Astrocyte (in vitro differentiated cells and primary cell): ENCODE results near the gene ITGA8. TPM values are rescaled to one million over a fixed set of nuclear protein-coding genes. Genes with fewer than 3 reads are reported as not detected.
A peak's percentile ranks its signal among the peaks of the same experiment; 100 is the strongest.

Source experiments
- DNase-seq: peaks from one replicate; pipeline ENCODE4 v3.0.0-alpha.2; 2010; ENCODE audit warnings: low read depth
- FAIRE-seq: peaks from 2 replicates; lab custom pipeline; 2011; peaks lifted over from hg19 to GRCh38; lab: Jason Lieb, UNC
- H2AFZ ChIP-seq: 2 replicates; pipeline ENCODE4 v1.6.0; 2012; ENCODE audit warnings: low read depth, low read length, inconsistent platforms
- H3K27ac ChIP-seq: 2 replicates; pipeline ENCODE4 v1.5.1; 2011; ENCODE audit warnings: low read depth, low read length, inconsistent platforms
- H3K27me3 ChIP-seq: 2 replicates; pipeline ENCODE4 v1.6.0; 2011; ENCODE audit warnings: low read length, inconsistent platforms; ENCODE audit not compliant: insufficient read depth
- H3K36me3 ChIP-seq: 2 replicates; pipeline ENCODE4 v1.5.1; 2011; ENCODE audit warnings: low read length, inconsistent platforms; ENCODE audit not compliant: insufficient read depth
- H3K4me1 ChIP-seq: 2 replicates; pipeline ENCODE4 v1.5.1; 2011; ENCODE audit warnings: low read length, inconsistent platforms; ENCODE audit not compliant: insufficient read depth
- H3K4me2 ChIP-seq: 2 replicates; pipeline ENCODE4 v1.6.0; 2012; ENCODE audit warnings: low read length, inconsistent platforms
- H3K4me3 ChIP-seq: 2 replicates; pipeline ENCODE4 v1.5.1; 2011; ENCODE audit warnings: low read depth, mild to moderate bottlenecking, low read length, inconsistent platforms; ENCODE audit not compliant: insufficient read depth
- H3K79me2 ChIP-seq: 2 replicates; pipeline ENCODE4 v1.6.0; 2012; ENCODE audit warnings: mild to moderate bottlenecking, low read length, inconsistent platforms; ENCODE audit not compliant: insufficient read depth
- H3K9ac ChIP-seq: 2 replicates; pipeline ENCODE4 v1.6.0; 2012; ENCODE audit warnings: mild to moderate bottlenecking, low read length, inconsistent platforms
- H3K9me3 ChIP-seq: 2 replicates; pipeline ENCODE4 v1.5.1; 2012; ENCODE audit warnings: low read depth, mild to moderate bottlenecking, low read length, inconsistent platforms; ENCODE audit not compliant: insufficient read depth
- H4K20me1 ChIP-seq: 2 replicates; pipeline ENCODE4 v1.6.0; 2012; ENCODE audit warnings: low read length, inconsistent platforms; ENCODE audit not compliant: insufficient read depth
- H3K27ac Mint-ChIP-seq: one replicate; pipeline ENCODE4 v1.8.0; 2021; ENCODE audit warnings: mild to moderate bottlenecking, mixed read lengths; ENCODE audit not compliant: unreplicated experiment
- H3K27me3 Mint-ChIP-seq: one replicate; pipeline ENCODE4 v1.8.0; 2021; ENCODE audit warnings: low read depth, mixed read lengths; ENCODE audit not compliant: unreplicated experiment
- H3K36me3 Mint-ChIP-seq: one replicate; pipeline ENCODE4 v1.8.0; 2021; ENCODE audit warnings: low read depth, mixed read lengths; ENCODE audit not compliant: unreplicated experiment
- H3K4me1 Mint-ChIP-seq: one replicate; pipeline ENCODE4 v1.8.0; 2021; ENCODE audit warnings: low read depth, mixed read lengths; ENCODE audit not compliant: unreplicated experiment
- H3K4me3 Mint-ChIP-seq: one replicate; pipeline ENCODE4 v1.8.0; 2021; ENCODE audit warnings: mild to moderate bottlenecking, moderate library complexity, mixed read lengths; ENCODE audit not compliant: unreplicated experiment
- H3K9me3 Mint-ChIP-seq: one replicate; pipeline ENCODE4 v1.8.0; 2021; ENCODE audit warnings: mild to moderate bottlenecking, mixed read lengths; ENCODE audit not compliant: unreplicated experiment
- CTCF ChIP-seq: IDR thresholded peaks from 2 replicates; pipeline ENCODE4 v1.5.1; 2011; ENCODE audit warnings: low read depth, mild to moderate bottlenecking, inconsistent platforms, low read length, moderate library complexity; ENCODE audit not compliant: insufficient read depth
- EZH2 ChIP-seq: IDR thresholded peaks from 2 replicates; pipeline ENCODE4 v1.6.1; 2012; ENCODE audit warnings: mild to moderate bottlenecking, low read length, inconsistent platforms; ENCODE audit not compliant: insufficient read depth
- total RNA-seq: library from RNA; stranded (reverse); gene quantifications from 2 replicates; pipeline ENCODE4 v1.2.1, GENCODE V29; 2021

ITGA8 gene
- total RNA-seq, 1 donor from 2014 or later: not detected

GRCh38 chr10:15620836-15621515, 98.7 kb downstream of the ITGA8 start:
- Mint-ChIP-seq H3K4me3 (no peak overlapping the region), H3K36me3 (no peaks in the 10 kb centered on the region), H3K27ac (no peak overlapping the region), H3K27me3 (peaks cover 7% of the 10 kb centered on the region), H3K9me3 (peaks cover 4% of the 10 kb centered on the region), H3K4me1 (no peaks in the 10 kb centered on the region)
- Histone ChIP-seq H3K4me2 (no peak overlapping the region), H3K9ac (no peak overlapping the region), H3K79me2 (no peaks in the 10 kb centered on the region), H3K27me3 (no peaks in the 10 kb centered on the region), H2AFZ (no peak overlapping the region), H3K4me1 (peaks cover 3% of the 10 kb centered on the region), H3K27ac (no peak overlapping the region), H4K20me1 (no peaks in the 10 kb centered on the region), H3K9me3 (no peaks in the 10 kb centered on the region), H3K4me3 (no peak overlapping the region), H3K36me3 (no peaks in the 10 kb centered on the region)
- DNase-seq (no peak), FAIRE-seq (no peak)
- TF ChIP-seq CTCF: no peak
- TF ChIP-seq EZH2: no peak

- peaks cover 3% of the 10 kb centered on the region for H3K4me1 ChIP-seq
- H3K36me3 Mint-ChIP-seq: no peaks in the 10 kb centered on the region
- no peaks in the 10 kb centered on the region for H3K27me3 ChIP-seq
- H3K4me3 ChIP-seq: no peak overlapping the region
- TF ChIP-seq CTCF (no peak), EZH2 (no peak)
- H4K20me1 ChIP-seq: no peaks in the 10 kb centered on the region
- DNase-seq (no peak), FAIRE-seq (no peak)
- H3K4me2 ChIP-seq: no peak overlapping the region
- no peaks in the 10 kb centered on the region for H3K79me2 ChIP-seq
- H3K9ac ChIP-seq: no peak overlapping the region
- no peak overlapping the region for H3K4me3 Mint-ChIP-seq
- peaks cover 4% of the 10 kb centered on the region for H3K9me3 Mint-ChIP-seq
- no peak overlapping the region for H2AFZ ChIP-seq
- peaks cover 5% of the 10 kb centered on the region for H3K27me3 Mint-ChIP-seq
- H3K27ac ChIP-seq: no peak overlapping the region
- H3K9me3 ChIP-seq: no peaks in the 10 kb centered on the region
- no peaks in the 10 kb centered on the region for H3K4me1 Mint-ChIP-seq
- no peaks in the 10 kb centered on the region for H3K36me3 ChIP-seq
- H3K27ac Mint-ChIP-seq: no peak overlapping the region
These were observed 99.4 kb downstream of the ITGA8 start for GRCh38 chr10:15620337-15620736.

- TF ChIP-seq CTCF (no peak), EZH2 (no peak)
- FAIRE-seq (no peak), DNase-seq (no peak)
- Histone ChIP-seq H4K20me1 (no peaks in the 10 kb centered on the region), H3K79me2 (no peaks in the 10 kb centered on the region), H3K4me2 (peak overlapping the region; percentile 12), H2AFZ (no peak overlapping the region), H3K27me3 (no peaks in the 10 kb centered on the region), H3K9ac (no peak overlapping the region), H3K27ac (no peak overlapping the region), H3K9me3 (no peaks in the 10 kb centered on the region), H3K36me3 (no peaks in the 10 kb centered on the region), H3K4me3 (no peak overlapping the region), H3K4me1 (no peaks in the 10 kb centered on the region)
- Mint-ChIP-seq H3K27ac (no peak overlapping the region), H3K9me3 (no peaks in the 10 kb centered on the region), H3K27me3 (no peaks in the 10 kb centered on the region), H3K36me3 (no peaks in the 10 kb centered on the region), H3K4me3 (no peak overlapping the region), H3K4me1 (no peaks in the 10 kb centered on the region)
These were observed 110.5 kb downstream of the ITGA8 start for GRCh38 chr10:15609246-15609645.
